Osteoblast (primary cell): Measurements from ENCODE around the gene OTOP1. TPM values are rescaled to one million over a fixed set of nuclear protein-coding genes. Genes with fewer than 3 reads are reported as not detected.
"Not testable (repeated sequence)": the region's sequence is repeated elsewhere in the genome, so short reads cannot be mapped to it uniquely, and the experiment has no call there.

Source experiments
- DNase-seq: peaks from one replicate; pipeline ENCODE4 v3.0.0; 2011; ENCODE audit warnings: low spot score, mixed read lengths; ENCODE audit not compliant: insufficient read length; ENCODE audit errors: missing footprints
- H2AFZ ChIP-seq: 2 replicates; pipeline ENCODE4 v1.6.0; 2011; ENCODE audit warnings: mild to moderate bottlenecking, low read length
- H3K27ac ChIP-seq: 2 replicates; pipeline ENCODE4 v1.5.1; 2011; ENCODE audit warnings: mild to moderate bottlenecking, low read depth, low read length, moderate library complexity
- H3K27me3 ChIP-seq: 2 replicates; pipeline ENCODE4 v1.6.0; 2012; ENCODE audit warnings: mild to moderate bottlenecking, control low read depth, inconsistent platforms, low read length, moderate library complexity; ENCODE audit not compliant: insufficient read depth
- H3K36me3 ChIP-seq: 2 replicates; pipeline ENCODE4 v1.5.1; 2011; ENCODE audit warnings: mild to moderate bottlenecking, low read length, control low read depth, moderate library complexity; ENCODE audit not compliant: insufficient read depth
- H3K4me1 ChIP-seq: 2 replicates; pipeline ENCODE4 v1.5.1; 2011; ENCODE audit warnings: mild to moderate bottlenecking, low read length, control low read depth, moderate library complexity; ENCODE audit not compliant: insufficient read depth
- H3K4me2 ChIP-seq: 2 replicates; pipeline ENCODE4 v1.6.0; 2011; ENCODE audit warnings: mild to moderate bottlenecking, low read length; ENCODE audit not compliant: insufficient read depth
- H3K4me3 ChIP-seq: fragments of 200-600 bp; sonication (generic); 3 replicates; pipeline ENCODE4 v1.5.1; 2012; ENCODE audit warnings: mild to moderate bottlenecking, low read length, inconsistent platforms; ENCODE audit not compliant: insufficient read depth
- H3K79me2 ChIP-seq: 2 replicates; pipeline ENCODE4 v1.6.0; 2012; ENCODE audit warnings: mild to moderate bottlenecking, low read length, control low read depth, inconsistent platforms; ENCODE audit not compliant: insufficient read depth
- H3K9me3 ChIP-seq: 2 replicates; pipeline ENCODE4 v1.5.1; 2011; ENCODE audit warnings: low read depth, low read length, control low read depth
- H4K20me1 ChIP-seq: 2 replicates; pipeline ENCODE4 v1.6.0; 2012; ENCODE audit warnings: mild to moderate bottlenecking, low read length, control low read depth; ENCODE audit not compliant: insufficient read depth
- total RNA-seq: library from RNA; depleted of rRNA; stranded (reverse); fragments of >200 nt; gene quantifications from 2 replicates; pipeline ENCODE4 v1.2.3, GENCODE V29; 2012
- TF ChIP-seq, protein P1 (sequence below): IDR thresholded peaks from 2 replicates; pipeline ENCODE4 v1.5.1; 2011; ENCODE audit warnings: mild to moderate bottlenecking, low read depth, low read length, moderate library complexity; ENCODE audit errors: extremely low read depth

Gene OTOP1
- total RNA-seq, 1 donor = not detected

DNA sequence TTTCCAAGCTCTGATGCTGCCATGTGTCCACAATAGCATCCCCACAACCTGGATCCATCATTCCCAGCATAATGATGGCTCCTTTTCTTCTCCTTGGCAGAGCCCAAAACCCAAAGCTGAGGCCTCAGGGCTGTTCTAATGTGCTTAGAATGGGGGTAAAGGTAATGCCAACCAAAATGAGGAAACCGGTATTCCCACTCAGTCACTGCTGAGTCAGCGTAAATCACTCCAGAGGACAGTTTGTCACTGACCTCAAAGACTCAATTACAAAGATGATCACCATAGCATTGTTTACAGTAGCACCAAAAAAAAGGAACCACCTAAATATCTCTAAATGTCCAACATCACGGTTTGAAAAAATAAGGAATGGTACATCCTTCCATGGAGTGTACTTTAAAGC lies 41.2 kb downstream of the OTOP1 start:
- TF ChIP-seq, protein P1, sequence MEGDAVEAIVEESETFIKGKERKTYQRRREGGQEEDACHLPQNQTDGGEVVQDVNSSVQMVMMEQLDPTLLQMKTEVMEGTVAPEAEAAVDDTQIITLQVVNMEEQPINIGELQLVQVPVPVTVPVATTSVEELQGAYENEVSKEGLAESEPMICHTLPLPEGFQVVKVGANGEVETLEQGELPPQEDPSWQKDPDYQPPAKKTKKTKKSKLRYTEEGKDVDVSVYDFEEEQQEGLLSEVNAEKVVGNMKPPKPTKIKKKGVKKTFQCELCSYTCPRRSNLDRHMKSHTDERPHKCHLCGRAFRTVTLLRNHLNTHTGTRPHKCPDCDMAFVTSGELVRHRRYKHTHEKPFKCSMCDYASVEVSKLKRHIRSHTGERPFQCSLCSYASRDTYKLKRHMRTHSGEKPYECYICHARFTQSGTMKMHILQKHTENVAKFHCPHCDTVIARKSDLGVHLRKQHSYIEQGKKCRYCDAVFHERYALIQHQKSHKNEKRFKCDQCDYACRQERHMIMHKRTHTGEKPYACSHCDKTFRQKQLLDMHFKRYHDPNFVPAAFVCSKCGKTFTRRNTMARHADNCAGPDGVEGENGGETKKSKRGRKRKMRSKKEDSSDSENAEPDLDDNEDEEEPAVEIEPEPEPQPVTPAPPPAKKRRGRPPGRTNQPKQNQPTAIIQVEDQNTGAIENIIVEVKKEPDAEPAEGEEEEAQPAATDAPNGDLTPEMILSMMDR = no peak
- Histone ChIP-seq H3K4me2 (no peak overlapping the region), H3K4me3 (no peak overlapping the region), H3K9me3 (no peaks in the 10 kb centered on the region), H4K20me1 (no peaks in the 10 kb centered on the region), H3K36me3 (no peaks in the 10 kb centered on the region), H3K27ac (no peak overlapping the region), H3K27me3 (peaks cover 6% of the 10 kb centered on the region), H2AFZ (no peak overlapping the region), H3K79me2 (no peaks in the 10 kb centered on the region), H3K4me1 (no peaks in the 10 kb centered on the region)
- DNase-seq = no peak

DNA sequence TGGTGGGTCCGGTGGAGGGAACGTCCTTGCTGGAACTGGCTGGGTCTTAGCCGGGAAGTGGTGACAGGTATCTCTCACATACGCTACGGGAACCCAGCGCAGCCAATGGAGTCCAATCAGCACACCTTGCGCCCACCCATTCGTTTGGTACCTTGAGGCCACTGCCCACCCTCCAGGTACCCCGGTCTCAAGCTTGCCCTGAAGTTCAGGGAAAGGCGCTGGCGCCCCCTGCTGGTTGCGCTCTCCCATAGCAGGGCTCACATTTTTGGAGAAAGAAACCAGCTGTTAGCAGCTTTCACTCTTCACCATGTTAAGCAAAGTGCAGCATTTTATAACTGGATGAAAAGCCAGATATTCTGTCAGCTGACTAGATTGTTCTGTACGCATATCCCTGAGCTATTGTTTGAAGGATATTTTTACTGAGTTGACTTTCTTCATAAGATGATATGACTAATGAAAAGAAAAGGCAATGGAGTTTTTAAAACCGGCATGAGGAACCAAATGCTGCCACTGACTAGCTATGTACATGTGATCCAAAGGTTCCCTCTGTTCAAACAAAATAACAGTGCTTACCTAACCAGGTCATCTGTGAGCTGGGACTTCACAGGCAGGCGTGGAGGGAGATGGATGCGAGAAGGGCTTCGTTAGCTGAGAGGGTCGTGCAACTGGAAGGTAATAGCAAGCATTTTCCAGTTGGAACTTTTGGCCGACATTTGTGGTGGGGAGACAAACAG lies 43.7 kb downstream of the OTOP1 start:
- Histone ChIP-seq H3K27me3 (peaks cover 6% of the 10 kb centered on the region), H3K4me2 (no peak overlapping the region), H3K36me3 (no peaks in the 10 kb centered on the region), H3K79me2 (no peaks in the 10 kb centered on the region), H3K27ac (no peak overlapping the region), H4K20me1 (no peaks in the 10 kb centered on the region), H3K4me1 (no peaks in the 10 kb centered on the region), H2AFZ (no peak overlapping the region), H3K4me3 (no peak overlapping the region), H3K9me3 (no peaks in the 10 kb centered on the region)
- TF ChIP-seq, protein P1 = peak; percentile 77
- DNase-seq = no peak

DNA sequence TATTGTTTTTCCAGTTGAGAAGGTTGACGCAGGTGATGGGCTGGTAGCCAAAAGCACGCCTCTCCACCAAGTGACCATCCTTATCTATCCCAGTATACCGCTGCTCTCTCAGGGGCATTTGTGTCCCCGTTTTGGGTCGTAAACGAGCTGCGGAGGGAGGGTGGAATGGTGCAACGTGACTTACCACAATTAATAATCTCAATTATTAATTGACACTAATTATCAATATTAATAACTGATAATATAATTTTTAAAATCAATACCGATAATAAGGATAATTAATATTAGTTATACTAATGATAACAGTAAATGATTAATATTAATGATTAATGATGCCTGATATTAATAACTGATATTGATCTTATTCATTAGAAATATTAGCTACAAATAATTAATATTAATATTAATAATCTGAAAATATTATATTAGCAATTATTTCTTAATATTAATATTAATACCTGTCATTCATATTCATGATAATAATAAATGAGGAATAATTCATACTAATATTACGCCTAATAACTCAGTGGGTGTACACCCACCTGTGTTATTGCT lies 56.1 kb downstream of the OTOP1 start:
- Histone ChIP-seq H3K4me3 (no peak overlapping the region), H3K4me1 (no peaks in the 10 kb centered on the region), H3K27me3 (no peaks in the 10 kb centered on the region), H4K20me1 (no peaks in the 10 kb centered on the region), H3K9me3 (no peaks in the 10 kb centered on the region), H3K79me2 (no peaks in the 10 kb centered on the region), H3K27ac (no peak overlapping the region), H2AFZ (no peak overlapping the region), H3K4me2 (no peak overlapping the region), H3K36me3 (no peaks in the 10 kb centered on the region)
- no peak for DNase-seq
- TF ChIP-seq, protein P1 = no peak

- not testable (repeated sequence) for H3K79me2 ChIP-seq, DNase-seq, H3K4me3 ChIP-seq, H3K4me1 ChIP-seq, H3K4me2 ChIP-seq, H3K27ac ChIP-seq, H3K27me3 ChIP-seq, H4K20me1 ChIP-seq, H3K9me3 ChIP-seq, H2AFZ ChIP-seq, H3K36me3 ChIP-seq
These were observed 58.5 kb downstream of the OTOP1 start for GRCh38 chr4:4167981-4168780.

DNA sequence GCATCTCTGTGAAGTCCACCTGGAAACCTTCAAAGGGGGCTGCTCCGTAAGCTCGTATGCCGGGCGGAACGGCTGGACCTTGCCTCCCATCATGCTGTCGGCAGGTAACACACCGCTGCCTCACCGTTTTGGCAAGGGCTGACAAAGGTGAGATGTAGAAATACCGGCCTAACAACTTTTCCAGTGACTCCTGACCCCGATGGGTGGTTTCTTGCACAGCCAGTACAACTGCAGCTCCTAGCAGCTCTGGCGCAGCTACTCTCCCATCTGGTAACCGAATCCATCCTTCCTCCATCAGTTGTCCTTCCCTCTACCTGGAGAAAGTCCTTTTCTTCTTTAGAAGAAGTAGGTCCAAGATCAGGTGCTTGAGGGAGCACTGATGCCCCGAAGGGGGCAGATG lies 59.7 kb downstream of the OTOP1 start:
- not testable (repeated sequence) for H3K4me2 ChIP-seq, H3K36me3 ChIP-seq, H3K9me3 ChIP-seq, H3K27ac ChIP-seq, H2AFZ ChIP-seq, H3K4me1 ChIP-seq, DNase-seq, H3K79me2 ChIP-seq, H3K27me3 ChIP-seq, H3K4me3 ChIP-seq, H4K20me1 ChIP-seq

DNA sequence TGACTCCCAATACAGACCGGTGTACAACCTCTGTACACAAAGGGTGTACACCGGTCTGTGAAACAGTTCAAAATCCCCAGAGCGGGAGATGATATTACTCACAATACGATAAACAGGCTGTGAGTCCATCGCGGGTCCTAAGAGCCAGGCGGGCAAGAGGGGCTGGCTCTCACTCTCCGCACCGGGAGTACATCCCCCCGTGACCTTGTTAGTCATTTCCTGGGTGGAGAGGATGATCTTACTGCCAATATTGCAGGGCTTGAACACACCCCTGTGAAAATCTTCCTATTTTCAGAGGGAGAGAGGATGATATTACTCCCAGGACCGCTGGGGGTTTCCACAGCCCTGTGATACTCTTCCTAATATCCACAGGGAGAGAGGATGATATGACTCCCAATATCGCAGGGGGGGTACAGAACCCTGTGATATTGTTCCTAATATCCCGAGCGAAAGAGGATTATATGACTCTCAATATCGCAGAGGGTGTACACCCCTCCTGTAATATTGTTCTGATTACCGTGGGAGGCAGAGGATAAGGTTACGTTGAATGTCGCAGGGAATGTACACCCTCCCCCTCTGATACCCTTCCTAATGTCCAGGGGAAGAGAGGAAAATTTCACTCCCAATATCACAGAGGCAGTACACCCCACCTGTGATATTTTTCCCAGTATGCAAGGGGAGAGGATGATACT lies 60.9 kb downstream of the OTOP1 start:
- not testable (repeated sequence) for H3K9me3 ChIP-seq, H4K20me1 ChIP-seq, H3K27me3 ChIP-seq, H3K27ac ChIP-seq, H3K36me3 ChIP-seq, H3K79me2 ChIP-seq, H2AFZ ChIP-seq, H3K4me2 ChIP-seq, H3K4me1 ChIP-seq, H3K4me3 ChIP-seq, DNase-seq
